ENCODE measurements around the gene SMAD5. TPM values are rescaled to one million over a fixed set of nuclear protein-coding genes. Genes with fewer than 3 reads are reported as not detected.
A peak's percentile ranks its signal among the peaks of the same experiment; 100 is the strongest.

The SMAD5 gene
- total and polyA plus RNA-seq, 2 experiments from 2014 or later, result 34.4 to 68.8 TPM

DNA sequence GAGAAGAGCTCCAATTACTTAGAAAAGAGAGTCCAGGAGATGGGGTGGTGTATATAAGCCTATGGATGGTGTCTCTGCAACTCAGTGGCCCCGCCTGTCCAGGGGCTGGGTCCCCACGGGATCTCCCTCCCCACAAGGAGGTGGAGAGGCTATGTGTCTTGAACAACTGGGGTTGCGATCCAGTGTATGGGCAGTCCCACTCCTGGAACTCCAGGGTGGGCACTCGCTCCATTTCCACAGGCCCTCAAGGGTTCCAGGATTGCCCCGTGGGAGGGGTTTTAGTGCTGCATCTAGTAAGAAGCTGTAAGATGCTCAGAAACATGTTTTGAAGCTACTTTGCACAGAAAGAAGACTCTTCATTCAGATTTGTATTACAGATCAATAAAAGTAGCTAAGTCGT is 558 bp upstream of the SMAD5 start:
- 54% methylated on average over 6 of the region's 6 CpGs for WGBS (ENCODE audit: low lambda C conversion rate, missing lambda C conversion rate)
- peaks cover 32% of the 10 kb centered on the region for H3K79me2 ChIP-seq
- DNase-seq (ENCODE audit: low spot score), result peak; percentile 21
- peaks cover 39% of the 10 kb centered on the region for H3K4me1 ChIP-seq (ENCODE audit: insufficient read depth)
- H3K4me2 ChIP-seq, result peak overlapping the region; percentile 75
- no peaks in the 10 kb centered on the region for H3K36me3 ChIP-seq (replicated peaks; ENCODE audit: insufficient read depth, low read depth)
- H3K9me3 ChIP-seq (ENCODE audit: low read depth), result no peaks in the 10 kb centered on the region
- H4K20me1 ChIP-seq (ENCODE audit: insufficient read depth, poor library complexity, severe bottlenecking), result peaks cover 31% of the 10 kb centered on the region
- no peaks in the 10 kb centered on the region for H3K9me2 ChIP-seq (replicated peaks; ENCODE audit: insufficient read depth)
- no peaks in the 10 kb centered on the region for H3K27me3 ChIP-seq
- H3K4me3 ChIP-seq, result peak overlapping the region; percentile 7
- peak overlapping the region; percentile 66 for H2AFZ ChIP-seq
- TF ChIP-seq EZH2phosphoT487 (IDR thresholded peaks at IDR 0.05; ENCODE audit: low read depth, severe bottlenecking, unreplicated experiment) (no peak), EZH2 (IDR thresholded peaks at IDR 0.05; ENCODE audit: borderline replicate concordance) (no peak)
- TF ChIP-seq, protein P1, sequence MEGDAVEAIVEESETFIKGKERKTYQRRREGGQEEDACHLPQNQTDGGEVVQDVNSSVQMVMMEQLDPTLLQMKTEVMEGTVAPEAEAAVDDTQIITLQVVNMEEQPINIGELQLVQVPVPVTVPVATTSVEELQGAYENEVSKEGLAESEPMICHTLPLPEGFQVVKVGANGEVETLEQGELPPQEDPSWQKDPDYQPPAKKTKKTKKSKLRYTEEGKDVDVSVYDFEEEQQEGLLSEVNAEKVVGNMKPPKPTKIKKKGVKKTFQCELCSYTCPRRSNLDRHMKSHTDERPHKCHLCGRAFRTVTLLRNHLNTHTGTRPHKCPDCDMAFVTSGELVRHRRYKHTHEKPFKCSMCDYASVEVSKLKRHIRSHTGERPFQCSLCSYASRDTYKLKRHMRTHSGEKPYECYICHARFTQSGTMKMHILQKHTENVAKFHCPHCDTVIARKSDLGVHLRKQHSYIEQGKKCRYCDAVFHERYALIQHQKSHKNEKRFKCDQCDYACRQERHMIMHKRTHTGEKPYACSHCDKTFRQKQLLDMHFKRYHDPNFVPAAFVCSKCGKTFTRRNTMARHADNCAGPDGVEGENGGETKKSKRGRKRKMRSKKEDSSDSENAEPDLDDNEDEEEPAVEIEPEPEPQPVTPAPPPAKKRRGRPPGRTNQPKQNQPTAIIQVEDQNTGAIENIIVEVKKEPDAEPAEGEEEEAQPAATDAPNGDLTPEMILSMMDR (IDR thresholded peaks at IDR 0.05; ENCODE audit: poor library complexity), result no peak
- peak overlapping the region; percentile 99 for H3K27ac ChIP-seq

DNA sequence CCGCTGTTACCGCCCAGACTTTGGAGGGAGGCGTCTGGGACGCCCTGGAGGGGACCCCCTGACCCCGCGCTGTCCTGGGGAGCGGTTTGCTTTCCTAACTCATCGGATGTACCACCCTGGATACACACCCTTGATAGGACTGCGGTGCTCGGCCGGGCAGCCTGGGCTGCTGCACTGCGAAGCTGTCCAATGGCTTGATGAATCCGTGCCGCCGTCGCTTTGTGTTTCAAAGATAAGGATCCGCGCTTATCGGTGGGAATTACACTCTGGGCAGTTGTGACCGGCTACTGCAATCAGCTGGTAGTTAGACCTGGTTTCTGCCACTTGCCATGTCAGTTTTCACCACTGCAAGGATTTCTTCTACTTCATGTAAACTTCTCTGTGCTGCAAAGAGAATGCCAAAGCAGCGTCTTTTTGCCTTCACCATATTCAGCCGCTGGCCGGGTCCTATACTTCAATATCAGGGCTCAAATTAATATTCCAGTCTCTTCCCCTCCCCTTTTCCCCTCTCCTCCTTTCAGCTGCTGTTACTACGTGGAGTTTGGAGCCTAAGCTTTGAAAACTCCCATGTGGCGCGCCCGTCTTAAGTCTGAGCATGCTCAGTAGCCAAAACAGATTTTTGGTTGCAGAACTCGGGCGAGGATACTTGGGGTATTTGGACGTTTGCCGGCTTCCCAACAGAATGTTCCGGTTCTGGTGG is 727 bp downstream of the SMAD5 start:
- H3K27me3 ChIP-seq, result no peaks in the 10 kb centered on the region
- peaks cover 39% of the 10 kb centered on the region for H3K4me1 ChIP-seq (ENCODE audit: insufficient read depth)
- under 1% methylated on average over 30 of the region's 32 CpGs for WGBS (ENCODE audit: low lambda C conversion rate, missing lambda C conversion rate)
- peak; percentile 78 for DNase-seq (ENCODE audit: low spot score)
- H2AFZ ChIP-seq, result peak overlapping the region; percentile 77
- no peaks in the 10 kb centered on the region for H3K36me3 ChIP-seq (replicated peaks; ENCODE audit: insufficient read depth, low read depth)
- peaks cover 44% of the 10 kb centered on the region for H4K20me1 ChIP-seq (ENCODE audit: insufficient read depth, poor library complexity, severe bottlenecking)
- H3K27ac ChIP-seq, result peak overlapping the region; percentile 99
- no peaks in the 10 kb centered on the region for H3K9me2 ChIP-seq (replicated peaks; ENCODE audit: insufficient read depth)
- H3K79me2 ChIP-seq, result peaks cover 45% of the 10 kb centered on the region
- H3K9me3 ChIP-seq (ENCODE audit: low read depth), result no peaks in the 10 kb centered on the region
- no peak for TF ChIP-seq EZH2 (IDR thresholded peaks at IDR 0.05; ENCODE audit: borderline replicate concordance)
- TF ChIP-seq, protein P1 (IDR thresholded peaks at IDR 0.05; ENCODE audit: poor library complexity), result no peak
- no peak for TF ChIP-seq EZH2phosphoT487 (IDR thresholded peaks at IDR 0.05; ENCODE audit: low read depth, severe bottlenecking, unreplicated experiment)
- H3K4me2 ChIP-seq, result peak overlapping the region; percentile 75
- peak overlapping the region; percentile 91 for H3K4me3 ChIP-seq

DNA sequence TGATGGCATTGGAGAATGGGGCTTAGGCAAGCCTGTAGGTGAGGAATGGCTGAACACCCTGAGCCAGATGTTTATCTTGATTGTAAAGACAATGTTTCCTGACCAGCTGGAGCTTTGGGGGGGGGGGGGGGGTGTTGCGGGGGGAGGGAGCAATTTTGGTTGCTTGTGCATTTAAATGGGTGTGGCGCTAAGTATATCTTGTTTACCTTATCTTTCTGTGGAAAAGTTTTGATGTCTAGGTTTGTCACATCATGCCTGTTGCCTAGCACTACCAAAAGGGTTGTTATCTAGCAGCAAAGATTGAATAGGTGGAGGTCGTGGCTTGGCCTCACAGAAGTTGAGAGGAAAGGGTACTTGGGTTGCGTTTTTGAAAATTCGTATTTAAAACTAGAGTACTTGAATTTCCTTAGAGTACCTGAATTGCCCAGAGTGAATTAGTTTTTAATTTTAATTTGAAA is 1.3 kb downstream of the SMAD5 start:
- H4K20me1 ChIP-seq (ENCODE audit: insufficient read depth, poor library complexity, severe bottlenecking), result peaks cover 50% of the 10 kb centered on the region

More for the DNA sequence above, 1.3 kb downstream of the SMAD5 start:
- Histone ChIP-seq H3K4me2 (peak overlapping the region; percentile 75), H3K79me2 (peaks cover 51% of the 10 kb centered on the region), H3K27ac (peak overlapping the region; percentile 99), H3K9me2 (replicated peaks; ENCODE audit: insufficient read depth) (no peaks in the 10 kb centered on the region), H3K9me3 (ENCODE audit: low read depth) (no peaks in the 10 kb centered on the region), H2AFZ (no peak overlapping the region), H3K36me3 (replicated peaks; ENCODE audit: insufficient read depth, low read depth) (no peaks in the 10 kb centered on the region), H3K4me3 (peak overlapping the region; percentile 91), H3K4me1 (ENCODE audit: insufficient read depth) (peaks cover 39% of the 10 kb centered on the region), H3K27me3 (no peaks in the 10 kb centered on the region)
- no peak for DNase-seq (ENCODE audit: low spot score)
- TF ChIP-seq EZH2phosphoT487 (IDR thresholded peaks at IDR 0.05; ENCODE audit: low read depth, severe bottlenecking, unreplicated experiment) (no peak), EZH2 (IDR thresholded peaks at IDR 0.05; ENCODE audit: borderline replicate concordance) (no peak)
- TF ChIP-seq, protein P1 (IDR thresholded peaks at IDR 0.05; ENCODE audit: poor library complexity), result no peak
- WGBS (ENCODE audit: low lambda C conversion rate, missing lambda C conversion rate), result 8% methylated on average over 4 of the region's 5 CpGs
